Bronchial epithelial cell (primary cell): ENCODE results near the gene DVL1. TPM values are rescaled to one million over a fixed set of nuclear protein-coding genes. Genes with fewer than 3 reads are reported as not detected.

Source experiments
- DNase-seq: peaks from one replicate; pipeline ENCODE4 v3.0.0-alpha.2; 2010; ENCODE audit warnings: low read depth
- FAIRE-seq: peaks from 2 replicates; lab custom pipeline; 2011; peaks lifted over from hg19 to GRCh38; lab: Jason Lieb, UNC
- H3K27me3 ChIP-seq: 2 replicates; pipeline ENCODE4 v1.5.1; 2011; ENCODE audit warnings: low read length; ENCODE audit not compliant: control insufficient read depth, insufficient read depth
- H3K36me3 ChIP-seq: 2 replicates; pipeline ENCODE4 v1.5.1; 2011; ENCODE audit warnings: low read length; ENCODE audit not compliant: control insufficient read depth, insufficient read depth
- H3K4me3 ChIP-seq: 2 replicates; pipeline ENCODE4 v1.5.1; 2011; ENCODE audit warnings: mild to moderate bottlenecking, low read depth, low read length, control low read depth
- total RNA-seq: library from RNA; depleted of rRNA; stranded (reverse); fragments of >200 nt; gene quantifications from 2 replicates; pipeline ENCODE4 v1.2.1, GENCODE V29; 2014
- TF ChIP-seq, protein P1 (sequence below): IDR thresholded peaks from 2 replicates; pipeline ENCODE4 v1.5.1; 2011; ENCODE audit warnings: mild to moderate bottlenecking, moderate library complexity, low read length, control low read depth, inconsistent platforms; ENCODE audit not compliant: insufficient read depth, severe bottlenecking

DVL1 gene
- total RNA-seq, 1 donor from 2014 or later = 233 TPM

DNA sequence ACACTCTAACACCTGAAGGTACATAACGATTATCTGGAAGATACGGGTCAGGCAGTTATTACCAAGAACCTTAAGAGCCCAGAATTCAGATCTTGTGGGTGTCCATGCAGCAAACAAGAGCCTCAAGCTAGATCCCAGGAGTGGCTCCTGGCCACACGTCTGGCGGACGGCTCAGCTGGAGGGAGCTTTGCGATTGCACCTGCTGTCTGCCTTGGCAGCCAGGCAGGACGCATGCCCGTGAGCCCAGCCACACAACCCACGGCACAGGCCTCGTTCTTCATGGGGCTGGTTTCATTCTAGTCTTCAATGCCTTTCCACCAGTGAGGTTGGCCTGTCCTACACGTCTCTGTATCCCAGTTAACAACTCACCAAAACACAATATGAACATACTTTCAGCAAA lies 44.2 kb upstream of the DVL1 start:
- Histone ChIP-seq H3K27me3 (no peaks in the 10 kb centered on the region), H3K36me3 (peaks cover 50% of the 10 kb centered on the region), H3K4me3 (no peak overlapping the region)
- FAIRE-seq (no peak), DNase-seq (no peak)
- TF ChIP-seq, protein P1, sequence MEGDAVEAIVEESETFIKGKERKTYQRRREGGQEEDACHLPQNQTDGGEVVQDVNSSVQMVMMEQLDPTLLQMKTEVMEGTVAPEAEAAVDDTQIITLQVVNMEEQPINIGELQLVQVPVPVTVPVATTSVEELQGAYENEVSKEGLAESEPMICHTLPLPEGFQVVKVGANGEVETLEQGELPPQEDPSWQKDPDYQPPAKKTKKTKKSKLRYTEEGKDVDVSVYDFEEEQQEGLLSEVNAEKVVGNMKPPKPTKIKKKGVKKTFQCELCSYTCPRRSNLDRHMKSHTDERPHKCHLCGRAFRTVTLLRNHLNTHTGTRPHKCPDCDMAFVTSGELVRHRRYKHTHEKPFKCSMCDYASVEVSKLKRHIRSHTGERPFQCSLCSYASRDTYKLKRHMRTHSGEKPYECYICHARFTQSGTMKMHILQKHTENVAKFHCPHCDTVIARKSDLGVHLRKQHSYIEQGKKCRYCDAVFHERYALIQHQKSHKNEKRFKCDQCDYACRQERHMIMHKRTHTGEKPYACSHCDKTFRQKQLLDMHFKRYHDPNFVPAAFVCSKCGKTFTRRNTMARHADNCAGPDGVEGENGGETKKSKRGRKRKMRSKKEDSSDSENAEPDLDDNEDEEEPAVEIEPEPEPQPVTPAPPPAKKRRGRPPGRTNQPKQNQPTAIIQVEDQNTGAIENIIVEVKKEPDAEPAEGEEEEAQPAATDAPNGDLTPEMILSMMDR = no peak

DNA sequence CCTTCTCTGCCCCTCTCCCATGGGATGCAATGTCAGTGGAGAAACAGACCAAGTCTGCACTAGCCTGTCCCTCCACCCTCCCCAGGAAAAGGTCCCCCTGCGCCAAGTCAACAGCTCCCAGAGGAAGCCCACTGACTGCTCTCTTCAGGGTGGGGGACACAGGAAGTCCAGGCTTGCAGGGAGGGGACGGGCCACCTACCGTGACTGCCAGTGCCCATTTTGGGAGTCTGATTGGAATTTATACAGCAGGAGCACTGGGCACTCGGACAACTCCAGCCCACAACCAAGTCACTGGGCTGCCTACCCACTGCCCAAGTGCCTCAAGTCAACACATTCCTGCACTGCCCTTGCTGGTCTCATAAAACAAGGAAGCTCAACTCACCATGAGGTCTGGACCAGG lies 43.8 kb upstream of the DVL1 start:
- no peak for DNase-seq
- peaks cover 48% of the 10 kb centered on the region for H3K36me3 ChIP-seq
- FAIRE-seq = no peak

DNA sequence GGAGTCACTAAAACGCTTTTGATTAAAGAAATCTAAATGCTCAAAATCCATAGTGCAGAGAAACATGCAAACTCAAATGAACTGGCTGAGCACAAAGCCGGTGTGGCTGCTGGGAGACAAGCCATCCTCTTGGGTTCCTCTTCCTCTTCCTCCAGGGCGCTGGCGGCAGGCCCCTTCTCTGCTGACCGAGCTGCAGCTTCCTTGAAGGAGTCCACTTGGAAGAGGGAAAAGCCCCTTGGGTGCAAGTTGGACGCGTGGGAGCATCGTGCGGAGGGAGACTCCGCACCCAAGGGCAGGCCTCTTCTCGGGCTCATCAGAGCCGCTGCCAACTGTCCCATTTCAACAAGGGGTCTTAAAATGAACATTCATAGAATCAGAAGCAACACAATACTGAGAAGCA lies 42.0 kb upstream of the DVL1 start:
- H3K36me3 ChIP-seq = peaks cover 51% of the 10 kb centered on the region
- DNase-seq = no peak
- FAIRE-seq = no peak

More for the DNA sequence above, 43.8 kb upstream of the DVL1 start:
- Histone ChIP-seq H3K27me3 (no peaks in the 10 kb centered on the region), H3K4me3 (no peak overlapping the region)
- TF ChIP-seq, protein P1 = no peak

DNA sequence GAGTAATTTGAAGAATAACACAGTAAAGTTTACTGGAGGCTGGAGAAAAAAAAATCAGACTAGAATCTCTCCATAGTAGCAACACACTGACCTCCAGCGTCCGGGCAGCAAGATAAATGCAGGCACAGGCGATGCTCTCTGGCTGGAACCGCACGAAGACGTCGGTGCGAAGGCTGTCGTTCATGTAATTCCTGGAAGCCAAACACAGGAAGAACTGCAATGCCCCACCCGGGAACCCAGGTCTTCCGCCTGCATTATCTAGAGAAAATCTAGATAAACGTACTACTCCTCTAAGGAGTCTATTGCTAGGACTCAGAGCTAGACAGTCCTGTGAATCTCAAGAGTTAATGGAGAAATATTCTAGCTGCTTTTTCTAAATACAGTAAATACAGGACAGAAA lies 41.5 kb upstream of the DVL1 start:
- FAIRE-seq = no peak

More for the DNA sequence above, 42.0 kb upstream of the DVL1 start:
- TF ChIP-seq, protein P1 = no peak
- Histone ChIP-seq H3K4me3 (no peak overlapping the region), H3K27me3 (no peaks in the 10 kb centered on the region)

DNA sequence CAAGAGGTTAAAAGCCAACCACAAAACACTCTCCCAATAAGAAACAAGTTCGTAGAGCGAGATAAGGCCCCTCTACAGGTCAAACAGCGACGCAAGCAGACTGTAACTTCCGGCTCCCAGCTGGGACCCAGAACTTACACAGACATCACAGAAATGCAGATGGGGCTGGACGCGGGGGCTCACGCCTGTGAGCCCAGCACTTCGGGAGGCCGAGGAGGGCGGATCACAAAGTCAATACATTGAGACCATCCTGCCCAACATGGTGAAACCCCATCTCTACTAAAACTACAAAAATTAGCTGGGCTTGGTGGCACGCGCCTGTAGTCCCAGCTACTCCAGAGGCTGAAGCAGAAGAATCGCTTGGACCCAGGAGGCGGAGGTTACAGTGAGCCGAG lies 38.9 kb upstream of the DVL1 start:
- TF ChIP-seq, protein P1 = no peak
- no peaks in the 10 kb centered on the region for H3K27me3 ChIP-seq
- no peak overlapping the region for H3K4me3 ChIP-seq
- peaks cover 41% of the 10 kb centered on the region for H3K36me3 ChIP-seq
- DNase-seq (no peak), FAIRE-seq (no peak)

More for the DNA sequence above, 41.5 kb upstream of the DVL1 start:
- TF ChIP-seq, protein P1 = no peak
- no peaks in the 10 kb centered on the region for H3K27me3 ChIP-seq
- H3K36me3 ChIP-seq = peaks cover 57% of the 10 kb centered on the region
- H3K4me3 ChIP-seq = no peak overlapping the region
- DNase-seq = no peak
